ENCODE data around the gene GAK.

The GAK gene

DNA sequence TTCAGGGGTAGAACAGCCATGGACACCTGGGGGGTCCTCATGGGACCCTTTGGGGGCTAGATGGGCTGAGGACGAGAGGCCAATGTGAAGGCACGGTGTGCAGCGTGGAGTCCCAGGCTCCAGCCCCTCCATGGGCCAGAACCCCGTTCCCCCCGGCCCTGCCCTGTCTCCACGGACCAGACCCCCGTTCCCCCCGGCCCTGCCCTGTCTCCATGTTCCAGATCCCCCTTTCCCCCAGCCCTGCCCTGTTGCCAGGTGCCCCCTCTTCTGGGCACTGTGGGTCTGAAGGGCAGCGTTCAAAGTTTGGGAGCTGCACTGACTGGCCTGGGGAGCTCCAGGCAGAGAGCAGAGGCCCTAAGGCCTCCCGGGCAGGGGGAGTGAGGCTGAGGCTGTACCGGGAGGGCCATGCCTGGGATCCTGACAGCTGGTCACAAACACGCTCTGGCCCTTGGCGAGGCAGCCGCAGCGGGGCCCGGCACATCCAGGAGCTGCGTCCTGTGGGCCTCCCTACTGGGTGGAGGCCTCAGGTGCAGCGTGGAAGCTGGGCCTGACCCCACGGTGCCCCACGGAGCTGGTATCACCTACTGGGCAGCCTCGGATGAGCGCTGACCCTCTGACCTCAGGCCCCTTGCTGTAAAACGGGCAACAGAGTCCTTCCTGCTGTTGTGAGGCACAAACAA, 32.4 kb upstream of the GAK start:
- no peak for DNase-seq (ENCODE audit: low spot score)

GRCh38 chr4:963276-964225, 31.4 kb upstream of the GAK start:
- no peak for DNase-seq (ENCODE audit: low spot score)

DNA sequence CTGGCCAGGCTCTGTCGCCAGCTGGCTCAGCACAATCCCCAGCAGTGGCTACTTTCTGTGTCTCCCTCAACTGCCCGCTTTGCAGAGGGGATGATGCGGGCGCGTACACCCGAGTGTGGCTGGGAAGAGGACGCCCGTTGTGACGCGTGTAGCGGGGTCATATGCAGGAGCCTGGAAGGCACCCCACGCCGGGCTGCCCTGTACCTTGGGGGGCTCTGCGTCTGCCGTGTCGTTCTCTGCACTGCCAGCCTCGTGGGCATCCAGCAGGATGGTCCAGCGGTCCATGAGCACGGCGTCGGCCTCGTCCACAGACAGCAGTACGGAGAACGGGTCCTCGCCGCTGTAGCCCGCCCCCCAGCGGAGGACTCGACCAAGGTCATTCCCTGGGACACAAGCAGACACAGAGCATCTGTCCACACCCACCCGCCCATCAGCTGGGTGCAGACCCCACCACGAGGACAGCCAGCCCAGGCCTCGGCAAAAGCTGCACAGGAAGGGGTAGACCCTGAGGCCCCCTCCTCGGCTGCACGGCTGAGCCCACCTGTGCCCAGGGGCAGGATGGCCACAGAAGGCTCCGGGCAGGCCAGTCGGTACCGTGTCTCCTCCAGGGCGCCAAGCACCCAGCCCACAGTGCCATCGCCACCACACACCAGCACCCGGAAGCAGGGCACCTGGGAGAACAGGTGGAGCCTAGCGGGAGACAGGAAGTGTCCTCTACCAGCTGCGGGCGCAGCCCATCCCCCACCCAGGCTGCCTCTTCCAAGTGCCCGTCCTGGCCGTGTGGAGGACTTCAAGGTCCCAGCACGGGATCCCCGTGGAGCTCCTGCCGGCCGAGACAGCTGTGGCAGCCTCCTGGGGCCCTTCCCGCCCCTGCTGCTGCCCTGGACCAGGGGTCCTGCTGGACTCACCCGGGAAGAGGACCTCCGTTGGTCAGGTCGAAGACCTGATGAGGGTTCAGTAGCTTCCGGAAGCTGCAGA, 30.4 kb upstream of the GAK start:
- no peak for DNase-seq (ENCODE audit: low spot score)

GRCh38 chr4:961351-962230, 29.5 kb upstream of the GAK start:
- no peak for DNase-seq (ENCODE audit: low spot score)

- no peak for DNase-seq (ENCODE audit: low spot score)
These were observed 28.7 kb upstream of the GAK start for GRCh38 chr4:960636-961350.

GRCh38 chr4:960140-960635, 28.1 kb upstream of the GAK start:
- no peak for DNase-seq (ENCODE audit: low spot score)

- no peak for DNase-seq (ENCODE audit: low spot score)
These were observed 27.4 kb upstream of the GAK start for GRCh38 chr4:959338-960139.

DNA sequence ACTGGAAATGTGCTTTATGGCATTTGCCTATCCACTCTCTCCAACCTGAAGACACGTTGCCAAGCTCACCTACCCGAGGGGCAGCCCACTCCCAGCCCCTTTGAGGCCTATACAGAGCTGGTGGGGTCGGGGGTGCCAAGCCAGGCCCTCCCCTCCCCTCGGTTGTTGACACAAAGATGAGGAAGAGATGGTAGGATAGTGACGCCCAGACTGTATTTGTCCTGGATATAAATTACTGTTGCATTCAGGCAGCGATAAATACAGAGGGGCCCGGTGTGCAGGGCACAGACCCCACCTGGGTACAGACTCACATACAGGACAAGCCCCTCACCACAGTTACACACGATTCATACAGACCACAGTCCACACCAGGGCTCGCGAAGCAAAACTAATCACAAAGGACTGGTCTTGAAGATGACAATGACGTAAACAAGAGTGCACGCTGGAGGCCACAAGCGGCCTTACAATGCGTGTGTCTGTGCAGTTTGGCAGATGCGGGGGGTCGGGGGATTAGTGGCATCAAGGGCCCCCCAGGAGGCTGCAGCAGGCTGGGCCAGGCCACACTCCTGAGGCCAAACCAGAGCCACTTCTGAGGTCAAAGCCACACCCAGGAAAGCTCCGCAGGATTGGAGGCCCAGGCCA, 26.7 kb upstream of the GAK start:
- DNase-seq (ENCODE audit: low spot score), result no peak

DNA sequence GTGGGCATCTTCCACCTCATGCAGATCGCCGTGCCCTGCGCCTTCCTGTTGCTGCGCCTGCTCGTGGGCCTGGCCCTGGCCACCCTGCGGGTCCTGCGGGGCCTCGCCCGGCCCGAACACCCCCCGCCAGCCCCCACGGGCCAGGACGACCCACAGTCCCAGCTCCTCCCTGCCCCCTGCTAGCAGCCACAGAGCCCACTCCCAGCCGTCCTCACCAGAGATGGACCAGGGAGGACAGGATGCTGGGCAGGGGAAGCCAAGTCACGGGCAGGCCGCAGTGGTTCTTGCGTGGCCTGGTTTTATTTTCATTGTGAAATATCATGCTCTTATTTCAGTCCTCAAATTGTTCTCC, 26.2 kb upstream of the GAK start:
- no peak for DNase-seq (ENCODE audit: low spot score)

DNA sequence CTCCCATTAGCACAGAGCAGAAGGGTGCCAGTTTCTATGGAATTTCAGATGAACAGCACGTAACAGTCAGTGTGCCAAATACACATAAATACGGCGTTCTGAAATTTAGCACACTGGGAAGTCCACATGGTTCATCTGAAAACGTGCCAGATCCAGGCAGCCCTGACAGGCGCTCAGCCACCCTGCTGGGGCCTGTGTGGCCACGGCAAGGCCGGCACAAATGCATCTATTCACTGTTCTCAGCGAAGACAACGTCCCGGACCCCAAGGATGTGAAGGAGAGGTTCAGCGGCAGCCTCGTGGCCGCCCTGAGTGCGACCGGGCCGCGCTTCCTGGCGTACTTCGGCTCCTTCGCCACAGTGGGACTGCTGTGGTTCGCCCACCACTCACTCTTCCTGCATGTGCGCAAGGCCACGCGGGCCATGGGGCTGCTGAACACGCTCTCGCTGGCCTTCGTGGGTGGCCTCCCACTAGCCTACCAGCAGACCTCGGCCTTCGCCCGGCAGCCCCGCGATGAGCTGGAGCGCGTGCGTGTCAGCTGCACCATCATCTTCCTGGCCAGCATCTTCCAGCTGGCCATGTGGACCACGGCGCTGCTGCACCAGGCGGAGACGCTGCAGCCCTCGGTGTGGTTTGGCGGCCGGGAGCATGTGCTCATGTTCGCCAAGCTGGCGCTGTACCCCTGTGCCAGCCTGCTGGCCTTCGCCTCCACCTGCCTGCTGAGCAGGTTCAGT, 25.6 kb upstream of the GAK start:
- no peak for DNase-seq (ENCODE audit: low spot score)

GRCh38 chr4:957231-957580, 25.1 kb upstream of the GAK start:
- no peak for DNase-seq (ENCODE audit: low spot score)

DNA sequence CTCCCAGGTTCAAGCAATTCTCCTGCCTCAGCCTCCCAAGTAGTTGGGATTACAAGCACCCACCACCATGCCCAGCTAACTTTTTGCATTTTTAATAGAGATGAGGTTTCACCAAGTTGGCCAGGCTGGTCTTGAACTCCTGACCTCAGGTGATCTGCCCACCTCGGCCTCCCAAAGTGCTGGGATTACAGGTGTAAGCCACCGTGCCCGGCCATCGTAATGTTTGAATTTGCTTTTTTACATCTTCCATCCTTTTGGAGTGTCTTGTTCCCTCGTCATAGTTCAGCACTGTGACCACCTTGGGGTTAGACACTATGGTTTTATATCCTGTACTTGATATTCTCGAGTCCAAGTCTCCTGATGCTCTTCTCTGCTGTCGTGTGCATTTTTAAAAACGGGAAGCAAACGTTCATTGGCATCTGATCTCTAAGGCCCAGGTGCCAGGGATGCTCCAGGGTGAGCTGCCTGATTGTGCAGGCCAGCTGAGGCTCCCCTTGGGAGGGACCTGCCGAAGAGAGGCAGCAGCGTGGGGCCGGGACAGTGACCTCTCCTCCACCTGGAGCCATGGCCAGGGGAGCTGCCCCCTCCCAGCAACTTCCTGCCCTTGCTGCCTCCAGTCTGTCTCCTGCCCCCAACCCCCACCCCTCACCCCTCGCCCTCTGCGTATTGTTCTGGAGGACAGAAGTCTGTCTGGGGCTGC, 24.6 kb upstream of the GAK start:
- DNase-seq (ENCODE audit: low spot score), result no peak

DNA sequence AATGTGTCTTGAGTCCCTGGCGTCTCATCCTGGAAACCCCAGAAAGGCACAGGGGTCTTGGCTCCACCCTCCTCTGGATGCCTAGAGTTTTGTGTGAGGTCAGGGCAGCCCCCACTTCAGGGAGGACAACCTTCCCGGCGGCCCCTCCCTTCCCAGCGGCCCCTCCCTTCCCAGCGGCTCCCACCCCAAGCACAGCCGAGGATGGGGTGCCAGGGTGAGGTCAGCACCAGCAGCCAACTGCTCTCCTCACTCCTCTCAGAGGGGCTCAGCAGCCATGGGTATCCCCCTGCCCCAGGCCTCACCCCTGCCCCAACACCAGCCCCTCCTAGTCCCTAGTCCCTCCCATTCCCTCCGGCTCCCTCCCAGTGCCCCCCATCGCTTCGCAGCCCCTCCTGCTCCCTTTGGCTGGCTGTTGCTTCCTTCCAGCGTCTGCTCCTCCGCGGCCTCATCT, 23.8 kb upstream of the GAK start:
- DNase-seq (ENCODE audit: low spot score), result no peak

GRCh38 chr4:955161-955921, 23.2 kb upstream of the GAK start:
- no peak for DNase-seq (ENCODE audit: low spot score)

- DNase-seq (ENCODE audit: low spot score), result no peak
These were observed 22.3 kb upstream of the GAK start for GRCh38 chr4:954211-955020.

DNA sequence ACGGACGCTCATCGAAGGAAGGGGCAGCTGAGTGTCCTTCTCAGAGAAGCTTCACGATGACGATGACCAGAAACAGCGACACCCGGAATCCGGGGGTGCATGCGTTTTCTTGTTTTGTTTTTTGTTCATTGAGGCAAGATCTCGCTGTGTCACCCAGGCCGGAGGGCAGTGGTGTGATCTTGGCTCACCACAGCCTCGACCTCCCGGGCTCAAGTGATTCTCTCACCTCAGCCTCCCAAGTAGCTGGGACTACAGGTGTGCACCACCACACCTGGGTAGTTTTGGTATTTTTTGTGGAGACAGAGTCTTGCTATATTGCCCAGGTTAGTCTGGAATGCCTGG, 21.4 kb upstream of the GAK start:
- DNase-seq (ENCODE audit: low spot score), result no peak
